Activated effector memory CD4-positive, alpha-beta T cell treated with Interleukin-2 at 50 U/mL for 16 hours (primary cell): ENCODE results near the gene PRICKLE4.

ENCODE experiments used
- DNase-seq: peaks from one replicate; pipeline ENCODE4 v3.0.0-alpha.2; 2020

PRICKLE4 gene

GRCh38 chr6:41780551-41781365, at the start of gene PRICKLE4:
TSS of gene PRICKLE4 (plus strand) at chr6:41780782. CDS start at chr6:41783474, 2,692 bp downstream.
- no peak for DNase-seq

DNA sequence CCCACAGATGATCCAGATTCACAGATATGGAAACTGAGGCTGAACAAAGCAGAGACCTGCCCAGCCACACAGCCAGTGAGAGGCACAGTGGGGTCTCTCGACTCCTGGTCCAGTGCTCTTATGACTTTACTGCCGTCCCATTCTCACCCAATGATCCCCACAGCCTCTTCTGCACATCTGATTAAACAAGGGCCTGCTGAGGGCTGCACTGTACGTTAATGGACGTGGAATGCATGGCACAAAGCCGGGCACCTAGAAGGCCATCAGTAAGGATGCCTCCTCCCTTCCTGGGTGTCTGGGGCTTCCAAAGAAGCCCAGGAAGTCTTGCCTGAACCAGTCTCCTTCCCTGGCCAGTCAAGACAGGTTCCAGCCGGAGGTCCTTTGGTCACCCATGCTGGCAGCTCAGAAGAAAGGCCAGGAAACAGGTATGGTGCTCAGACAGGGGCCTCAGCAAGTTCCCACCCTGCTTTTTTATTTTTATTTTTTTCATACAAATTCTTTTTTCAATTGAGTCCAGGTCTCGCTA, 49.0 kb upstream of the PRICKLE4 start:
- DNase-seq: no peak

DNA sequence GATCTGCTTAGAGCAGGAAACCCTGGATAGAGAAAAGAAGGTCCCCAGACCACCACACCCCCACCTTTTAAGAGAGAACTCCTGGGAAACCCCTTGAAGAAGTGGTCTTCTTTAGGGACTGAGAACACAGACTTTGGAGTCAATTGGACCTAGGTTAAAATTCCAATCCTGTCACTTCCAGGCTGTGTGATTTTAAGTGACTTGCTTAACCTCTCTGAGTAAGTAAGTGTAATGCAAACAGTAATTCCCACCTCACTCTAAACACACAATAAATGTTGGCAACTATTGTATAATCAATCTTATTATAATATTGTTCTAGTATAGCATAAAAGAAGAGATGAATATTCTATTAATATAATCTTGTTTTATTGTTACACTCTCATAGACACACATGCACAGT, 48.4 kb upstream of the PRICKLE4 start:
- no peak for DNase-seq

DNA sequence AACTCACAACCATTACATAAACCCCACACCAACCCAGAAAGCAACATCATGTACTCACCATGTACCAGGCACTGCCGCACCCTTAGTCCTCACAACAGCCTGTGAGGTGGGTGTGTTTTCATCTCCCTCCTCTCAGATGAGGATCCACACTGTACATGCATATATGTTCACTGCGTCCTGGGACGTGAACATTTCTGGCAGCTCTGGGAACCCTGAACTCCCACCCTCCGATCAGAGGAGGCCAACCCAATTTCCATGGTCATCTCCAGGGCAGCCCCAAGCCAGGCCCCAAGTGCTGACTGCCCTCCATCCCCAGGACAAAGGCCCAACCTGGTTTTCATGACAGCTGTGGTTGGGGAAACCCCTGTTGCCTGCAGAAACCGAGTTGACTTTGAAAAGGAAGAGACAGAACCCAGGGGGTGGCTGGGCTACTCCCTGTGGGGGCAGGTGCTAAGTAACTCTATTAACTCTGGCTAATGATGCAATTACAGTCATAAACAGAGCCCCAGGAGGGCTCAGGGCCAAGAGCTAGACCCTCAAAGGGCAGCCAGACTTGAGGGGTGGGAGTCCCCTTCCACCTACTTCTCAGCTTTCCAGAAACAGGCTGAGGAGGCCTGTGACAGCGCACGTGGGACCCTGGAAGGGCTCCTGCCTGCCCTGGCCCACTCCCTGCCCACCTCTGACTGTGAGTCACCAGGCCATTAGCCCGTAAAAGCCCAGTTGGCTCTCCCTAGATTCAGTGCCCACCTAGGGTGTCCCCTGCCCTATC, 47.8 kb upstream of the PRICKLE4 start:
- peak; percentile 45 for DNase-seq

GRCh38 chr6:41733360-41733706, 47.2 kb upstream of the PRICKLE4 start:
- DNase-seq: no peak

GRCh38 chr6:41733707-41734665, 46.6 kb upstream of the PRICKLE4 start:
- peak; percentile 61 for DNase-seq

DNA sequence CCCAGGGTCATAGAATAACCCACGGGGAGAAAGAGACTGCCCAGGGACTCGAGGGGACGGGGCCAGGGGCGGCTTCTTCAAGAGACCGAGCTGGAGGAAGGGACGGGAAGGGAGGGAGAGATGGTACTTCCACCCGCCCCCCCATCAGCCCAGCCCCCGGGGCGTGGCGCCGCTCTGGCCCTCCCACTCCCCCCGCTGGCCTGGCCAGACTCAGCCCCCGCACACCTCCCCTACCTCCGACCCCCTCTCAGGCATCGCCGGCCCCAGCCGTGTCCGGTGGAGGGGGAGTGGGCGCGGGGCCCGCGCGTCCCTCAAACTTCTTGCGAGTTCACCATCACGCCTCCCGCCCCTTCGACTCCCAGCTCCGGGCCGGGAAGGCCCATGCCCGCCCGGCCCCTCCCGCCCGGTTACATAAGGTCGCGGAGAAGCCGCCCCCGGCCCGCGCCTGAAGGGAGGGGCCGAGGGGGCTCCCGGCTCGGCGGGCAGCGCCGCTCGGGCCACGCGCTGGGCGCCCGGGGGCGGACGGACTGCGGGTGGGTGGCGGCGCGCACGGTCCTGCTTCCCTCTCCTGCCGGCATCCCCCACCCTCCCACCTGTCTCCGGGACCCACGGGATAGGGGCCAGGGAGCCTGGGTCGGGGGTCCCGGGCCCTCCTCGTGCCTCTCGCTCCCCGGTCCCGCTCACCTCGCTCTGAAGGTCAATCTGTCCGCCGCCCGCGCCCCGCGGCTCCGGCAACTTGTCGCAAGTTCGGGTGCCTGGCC, 45.7 kb upstream of the PRICKLE4 start:
- DNase-seq: peak; percentile 62

DNA sequence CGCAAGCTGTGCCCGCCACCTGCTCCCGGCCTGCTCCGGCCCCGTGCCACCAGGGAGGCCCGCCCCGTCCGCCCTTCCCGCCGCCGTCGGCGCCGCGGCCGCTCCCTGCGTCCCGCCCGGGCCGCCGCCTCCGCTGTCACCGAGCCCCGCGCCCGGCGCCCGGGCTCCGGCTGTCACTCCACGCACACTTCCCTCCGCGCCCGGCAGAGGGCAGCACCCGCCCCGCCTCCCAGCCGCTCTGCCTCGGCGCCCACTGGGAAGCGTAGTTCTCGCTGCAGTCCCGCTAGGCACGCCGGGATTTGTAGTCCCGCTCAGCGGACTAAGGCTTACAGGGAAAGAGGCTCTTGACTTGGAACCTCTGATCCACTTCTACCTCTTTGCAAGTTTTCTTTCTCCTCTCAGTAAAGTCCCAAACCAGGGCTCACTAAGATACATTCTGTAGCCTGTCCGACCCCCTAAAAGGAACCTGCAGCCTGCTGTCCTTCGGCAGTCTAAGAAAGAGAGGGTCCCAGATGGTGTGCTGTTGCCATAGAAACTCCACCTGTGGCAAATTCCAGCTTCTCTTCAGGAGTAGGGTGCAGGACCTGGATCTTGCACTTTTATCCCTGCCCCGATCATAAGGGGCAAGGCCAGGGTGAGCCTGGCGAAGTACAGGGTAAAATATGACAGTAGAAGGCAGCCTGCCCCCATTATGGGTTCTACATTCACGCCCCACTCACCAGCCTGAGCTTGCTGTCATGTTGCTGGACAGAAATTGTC, 45.0 kb upstream of the PRICKLE4 start, which contains the start of gene TFEB:
Gene TFEB (minus strand): TSS at position 182 of the 759 bp plus-strand sequence. CDS start 44,395 bp downstream, outside the sequence.
- DNase-seq: peak; percentile 89

DNA sequence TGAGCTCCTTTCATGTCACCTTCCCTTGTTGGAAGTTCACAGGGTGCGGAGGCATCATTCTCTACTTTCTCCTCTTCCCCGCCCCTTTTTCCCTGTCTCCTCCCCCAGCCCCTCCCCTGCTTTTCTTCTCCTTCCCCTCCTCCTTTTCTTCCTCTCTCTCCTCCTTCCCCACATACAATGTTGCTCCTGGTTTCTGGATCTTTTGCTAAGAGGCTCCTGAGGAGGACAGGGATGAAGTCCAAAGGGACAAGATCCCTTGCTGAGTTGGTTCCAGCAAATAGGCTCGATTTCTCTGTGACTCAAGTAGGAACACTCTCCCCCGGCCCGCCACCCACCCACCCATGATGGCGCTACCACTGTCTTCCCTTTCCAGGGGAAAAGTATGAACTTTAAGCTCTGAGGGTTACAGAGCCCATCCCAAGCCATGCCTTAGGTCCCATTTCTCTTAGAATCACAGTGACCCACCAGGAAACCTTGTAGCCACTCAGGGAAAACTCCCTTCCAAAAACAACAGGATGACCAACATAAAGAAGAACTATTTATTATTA, 44.3 kb upstream of the PRICKLE4 start:
- no peak for DNase-seq

GRCh38 chr6:41736800-41737555, 43.6 kb upstream of the PRICKLE4 start:
- DNase-seq: no peak

DNA sequence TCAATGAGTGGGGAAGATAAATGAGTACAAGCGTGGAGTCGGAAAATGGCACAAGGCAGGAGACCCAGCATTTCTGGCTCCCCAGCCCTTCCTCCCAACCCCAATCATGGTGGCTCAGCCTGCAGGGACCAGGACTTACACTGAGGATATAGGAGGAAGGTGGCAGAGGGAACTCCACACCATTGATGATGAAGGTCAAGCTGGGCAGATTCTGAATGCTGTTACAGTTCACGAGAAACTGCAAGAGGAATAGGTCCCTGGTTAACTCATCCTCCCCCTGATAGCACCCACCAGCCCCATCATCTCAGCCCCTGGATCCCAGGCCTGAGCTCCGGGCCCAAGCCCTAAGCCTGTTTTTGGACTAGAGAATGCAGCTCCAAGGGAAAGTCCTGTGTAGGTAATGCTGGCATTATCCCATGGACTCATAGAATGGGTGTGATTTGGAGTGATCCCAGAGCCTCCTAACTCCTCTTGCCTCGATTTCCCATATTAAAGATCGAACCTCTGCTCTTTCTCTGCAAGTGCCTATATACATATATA, 42.9 kb upstream of the PRICKLE4 start:
- DNase-seq: no peak

DNA sequence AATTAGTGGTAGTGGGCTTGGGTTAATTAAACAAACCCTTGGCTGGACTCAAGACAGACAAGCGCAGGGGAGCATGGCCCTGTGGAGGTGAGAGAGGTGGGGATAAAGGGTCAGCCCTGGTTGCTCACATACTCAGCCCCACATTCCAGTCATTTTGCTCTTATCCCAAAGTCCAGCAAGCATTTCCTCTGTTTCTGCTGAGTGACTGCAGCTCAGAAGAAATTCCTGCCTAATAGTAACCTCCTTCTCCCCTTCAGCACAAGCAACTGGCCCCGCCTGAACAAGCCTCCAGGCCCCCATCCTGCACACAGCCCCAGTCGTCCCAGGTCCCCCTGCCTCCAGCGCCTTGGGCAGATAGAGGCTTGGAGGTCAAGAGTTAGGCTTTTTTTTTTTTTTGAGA, 41.5 kb upstream of the PRICKLE4 start:
- no peak for DNase-seq

- no peak for DNase-seq
These were observed 40.0 kb upstream of the PRICKLE4 start for GRCh38 chr6:41740366-41741162.

GRCh38 chr6:41741625-41742490, 38.7 kb upstream of the PRICKLE4 start:
- DNase-seq: no peak

DNA sequence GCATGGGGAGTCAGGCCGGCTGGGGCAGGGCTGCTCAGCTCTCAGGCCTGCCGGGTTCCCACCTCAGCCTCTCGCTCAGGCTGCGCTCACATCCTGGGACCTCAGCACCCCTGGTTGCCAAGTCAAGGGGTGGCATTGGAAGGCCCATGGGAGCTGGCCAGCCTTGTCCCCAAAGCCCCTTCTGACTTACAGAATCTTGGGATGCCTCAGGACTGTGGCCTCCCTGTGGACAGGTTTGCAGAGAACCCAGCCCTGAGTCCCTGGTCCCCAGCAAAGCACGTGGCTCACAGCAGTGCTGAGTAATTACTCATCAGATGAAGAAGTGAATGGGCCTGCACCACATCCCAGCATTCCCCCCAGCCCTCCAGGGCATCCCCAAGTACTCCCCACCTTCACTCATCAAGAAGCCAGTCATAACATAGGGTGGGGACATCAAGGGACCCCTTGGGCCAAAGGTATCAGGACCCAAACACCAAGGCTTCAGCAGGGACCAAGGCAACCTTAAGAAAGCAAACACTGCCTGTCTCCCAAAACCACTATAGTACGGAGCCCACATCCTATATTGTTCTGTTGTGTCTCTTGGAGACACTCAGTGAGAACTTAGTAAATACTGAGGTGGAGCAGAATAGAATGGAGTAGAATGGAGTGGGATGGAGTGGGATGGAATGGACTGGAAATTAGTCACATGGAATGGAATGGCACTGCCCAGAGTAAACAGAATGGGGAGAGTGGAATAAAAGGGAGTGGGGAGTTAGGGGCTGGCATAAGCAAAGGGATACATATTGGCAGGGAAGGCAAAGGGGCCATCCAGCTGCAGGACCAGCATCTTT, 37.0 kb upstream of the PRICKLE4 start:
- no peak for DNase-seq

DNA sequence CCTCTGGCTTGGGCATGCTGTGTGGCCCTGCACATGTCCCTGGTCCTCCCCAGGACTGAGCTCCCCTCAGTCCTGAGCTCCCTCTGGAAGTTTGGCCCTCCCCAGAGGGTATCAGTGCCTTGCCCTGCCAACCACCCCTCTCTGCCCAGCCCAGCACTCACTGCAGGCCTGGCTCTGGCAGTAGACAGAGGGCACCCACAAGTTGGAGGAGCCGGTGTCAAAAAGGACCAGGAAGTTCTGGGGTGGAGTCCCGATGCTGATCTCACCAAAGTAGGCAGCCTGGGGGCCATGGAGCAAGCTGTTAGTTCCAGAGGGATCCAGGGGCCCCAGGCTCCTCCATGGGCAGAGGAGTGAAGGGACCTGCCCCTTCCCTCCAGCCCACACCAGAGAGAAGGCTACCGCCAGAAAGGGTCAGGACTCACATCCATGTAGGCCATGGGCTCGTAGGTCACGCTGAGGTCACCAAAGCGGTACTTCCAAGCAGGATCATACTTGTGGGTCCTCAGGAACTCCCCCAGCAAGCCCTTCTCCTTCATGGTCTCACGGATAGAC, 36.3 kb upstream of the PRICKLE4 start:
- DNase-seq: no peak

DNA sequence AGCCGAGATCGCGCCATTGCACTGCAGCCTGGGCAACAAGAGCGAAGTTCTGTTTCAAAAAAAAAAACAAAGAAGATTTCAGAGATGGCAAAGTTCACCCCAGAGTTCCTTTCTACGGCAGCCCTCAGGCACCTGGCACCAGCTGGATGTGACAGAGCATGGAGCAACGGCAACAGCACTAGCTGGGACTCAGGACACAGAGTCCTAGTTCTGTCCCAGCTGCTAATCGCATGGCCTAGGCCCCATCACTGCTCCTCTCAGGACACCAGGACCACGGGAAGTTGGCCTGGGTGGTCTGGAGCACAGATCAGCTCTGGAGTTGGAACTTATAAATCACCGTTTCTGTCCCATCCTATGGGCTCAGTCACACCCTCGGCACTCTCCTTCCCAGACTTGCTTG, 34.5 kb upstream of the PRICKLE4 start:
- no peak for DNase-seq
